Upper lobe of left lung (tissue), 6 donors: ENCODE results near the gene MDM2. TPM values are rescaled to one million over a fixed set of nuclear protein-coding genes. Genes with fewer than 3 reads are reported as not detected.
"Not testable (repeated sequence)": the region's sequence is repeated elsewhere in the genome, so short reads cannot be mapped to it uniquely, and the experiment has no call there.

Experiments used
- ATAC-seq, 2 donors: fragments of 200-7000 bp; cut with Tn5 transposase; one replicate each; pipeline ENCODE4 v1.9.1; 2022; ENCODE audit warnings: mild to moderate bottlenecking in 2 of 2, moderate library complexity in 2 of 2; ENCODE audit not compliant: low FRiP score in 2 of 2
- DNase-seq, 2 donors: peaks; one replicate each; pipeline ENCODE4 v3.0.0-alpha.2; 2019 to 2020
- H3K27ac ChIP-seq, 4 donors: fragments of 200-600 bp; sonication (generic); one replicate each; pipeline ENCODE4 v1.5.1; 2016 to 2019
- H3K27me3 ChIP-seq, 4 donors: fragments of 200-600 bp; sonication (generic); one replicate each; pipeline ENCODE4 v1.5.1; 2017 to 2019
- H3K36me3 ChIP-seq, 4 donors: fragments of 200-600 bp; sonication (generic); one replicate each; pipeline ENCODE4 v1.5.1; 2016 to 2019
- H3K4me1 ChIP-seq, 4 donors: fragments of 200-600 bp; sonication (generic); one replicate each; pipeline ENCODE4 v1.5.1; 2018 to 2019
- H3K4me3 ChIP-seq, 4 donors: fragments of 200-600 bp; sonication (generic); one replicate each; pipeline ENCODE4 v1.5.1; 2017 to 2019; ENCODE audit warnings: mild to moderate bottlenecking in 2 of 4, moderate library complexity in 1 of 4
- H3K9me3 ChIP-seq, 4 donors: fragments of 200-600 bp; sonication (generic); one replicate each; pipeline ENCODE4 v1.5.1; 2018 to 2019
- CTCF ChIP-seq, 6 experiments: fragments of 450-650 bp in 4 of 6; fragments of 200-600 bp in 2 of 6; sonication (generic) in 2 of 6; IDR thresholded peaks; one replicate each; pipeline ENCODE4 v1.5.1; 2016 to 2019; ENCODE audit warnings: antibody characterized with exemption in 6 of 6
- EP300 ChIP-seq, 4 donors: sonication (generic); formaldehyde crosslinking; IDR thresholded peaks; one replicate each; pipeline ENCODE4 v1.5.1; 2017; ENCODE audit warnings: antibody characterized with exemption in 4 of 4, control low read depth in 2 of 4
- POLR2A ChIP-seq, 4 donors: fragments of 450-650 bp; IDR thresholded peaks; one replicate each; pipeline ENCODE4 v1.5.1; 2016 to 2017; ENCODE audit warnings: antibody characterized with exemption in 4 of 4, mild to moderate bottlenecking in 2 of 4
- POLR2AphosphoS5 ChIP-seq, 2 donors: sonication (generic); formaldehyde crosslinking; IDR thresholded peaks; one replicate each; pipeline ENCODE4 v1.5.1; 2017; ENCODE audit warnings: antibody characterized with exemption in 2 of 2
- WGBS, 2 donors: methylation state at CpG; one replicate each; pipeline ENCODE4 v1.1.5; 2017 to 2018; 5-methylcytosine and 5-hydroxymethylcytosine counted together
- total RNA-seq, 6 donors: library from RNA; depleted of rRNA in 4 of 6; stranded (reverse); fragments of >200 nt in 4 of 6; gene quantifications; one replicate each; pipeline versions ENCODE4 v1.1.0 to v1.2.1, GENCODE V29; 2016 to 2021
- donor health status: DM: no; HTN: no; CAD: no; lungs with moderate emphysema.
- donor health status: DM: no; HTN: yes; CAD: no; lungs with severe emphysema.

MDM2 gene
- total RNA-seq, 6 donors from 2014 or later, result 64.6 to 162 (median 108) TPM

GRCh38 chr12:68813242-68813593 lies 5.2 kb downstream of the MDM2 start:
- Histone ChIP-seq H3K9me3 (no peaks in the 10 kb centered on the region), H3K4me3 (no peak overlapping the region), H3K27me3 (no peaks in the 10 kb centered on the region), H3K27ac (no peak overlapping the region), H3K4me1 (peaks cover 24 to 52% (median 35%) of the 10 kb centered on the region in 4 donors), H3K36me3 (peaks cover 24 to 77% (median 38%) of the 10 kb centered on the region in 4 donors)
- ATAC-seq (no peak), DNase-seq (no peak)
- 90 to 94% methylated on average over 2 of the region's 2 CpGs for WGBS, 2 donors
- TF ChIP-seq CTCF (IDR thresholded peaks at IDR 0.05), result no peak
- no peak for TF ChIP-seq EP300 (IDR thresholded peaks at IDR 0.05)
- TF ChIP-seq POLR2AphosphoS5 (IDR thresholded peaks at IDR 0.05), result no peak
- no peak for TF ChIP-seq POLR2A (IDR thresholded peaks at IDR 0.05)

- Histone ChIP-seq H3K36me3 (peaks cover 35 to 91% (median 50%) of the 10 kb centered on the region in 4 donors), H3K9me3 (no peaks in the 10 kb centered on the region), H3K4me1 (peaks cover 24 to 46% (median 33%) of the 10 kb centered on the region in 4 donors), H3K4me3 (no peak overlapping the region), H3K27ac (no peak overlapping the region), H3K27me3 (no peaks in the 10 kb centered on the region)
- WGBS, 2 donors, result 72 to 73% methylated on average over 3 of the region's 3 CpGs
- no peak for DNase-seq
- TF ChIP-seq EP300 (IDR thresholded peaks at IDR 0.05) (no peak), POLR2A (IDR thresholded peaks at IDR 0.05) (no peak), POLR2AphosphoS5 (IDR thresholded peaks at IDR 0.05) (no peak), CTCF (IDR thresholded peaks at IDR 0.05) (no peak)
- ATAC-seq, result no peak
Observed at GRCh38 chr12:68814490-68815231, 6.7 kb downstream of the MDM2 start.

- H3K27me3 ChIP-seq, result no peaks in the 10 kb centered on the region
- DNase-seq (no peak), ATAC-seq (no peak)
- H3K4me3 ChIP-seq, result no peak overlapping the region
- 83 to 85% methylated on average over 5 of the region's 5 CpGs for WGBS, 2 donors
- H3K9me3 ChIP-seq, result no peaks in the 10 kb centered on the region
- no peak overlapping the region for H3K27ac ChIP-seq
- TF ChIP-seq POLR2A (IDR thresholded peaks at IDR 0.05) (no peak), EP300 (IDR thresholded peaks at IDR 0.05) (no peak), POLR2AphosphoS5 (IDR thresholded peaks at IDR 0.05) (no peak), CTCF (IDR thresholded peaks at IDR 0.05) (no peak)
- H3K36me3 ChIP-seq, result peaks cover 37 to 91% (median 49%) of the 10 kb centered on the region in 4 donors
- peaks cover 24 to 39% (median 31%) of the 10 kb centered on the region in 4 donors for H3K4me1 ChIP-seq
Observed at GRCh38 chr12:68815232-68815927, 7.4 kb downstream of the MDM2 start.

- no peak for DNase-seq
Observed at GRCh38 chr12:68815928-68816800, 8.2 kb downstream of the MDM2 start.

GRCh38 chr12:68819481-68819880 lies 11.5 kb downstream of the MDM2 start:
- WGBS, 2 donors, result 92 to 94% methylated on average over 13 of the region's 13 CpGs
- peaks cover 7 to 13% (median 9%) of the 10 kb centered on the region in 4 donors for H3K4me1 ChIP-seq
- not testable (repeated sequence) for H3K4me3 ChIP-seq, H3K27me3 ChIP-seq, H3K9me3 ChIP-seq, H3K27ac ChIP-seq, ATAC-seq, DNase-seq
- H3K36me3 ChIP-seq, result peaks cover 49 to 99% (median 62%) of the 10 kb centered on the region in 4 donors

More at GRCh38 chr12:68815928-68816800, 8.2 kb downstream of the MDM2 start:
- WGBS, 2 donors, result 95 to 98% methylated on average over 7 to 8 of the region's 8 CpGs
- Histone ChIP-seq H3K9me3 (no peaks in the 10 kb centered on the region), H3K4me1 (peaks cover 17 to 31% (median 25%) of the 10 kb centered on the region in 4 donors), H3K36me3 (peaks cover 38 to 92% (median 53%) of the 10 kb centered on the region in 4 donors), H3K4me3 (no peak overlapping the region), H3K27ac (no peak overlapping the region), H3K27me3 (no peaks in the 10 kb centered on the region)
- no peak for TF ChIP-seq POLR2AphosphoS5 (IDR thresholded peaks at IDR 0.05)
- no peak for TF ChIP-seq POLR2A (IDR thresholded peaks at IDR 0.05)
- TF ChIP-seq EP300 (IDR thresholded peaks at IDR 0.05), result no peak
- no peak for TF ChIP-seq CTCF (IDR thresholded peaks at IDR 0.05)
- ATAC-seq, result no peak
